ENCODE data around the gene RERE.

The RERE gene

GRCh38 chr1:8667869-8668594 is 149.4 kb downstream of the RERE start:
- Histone ChIP-seq H3K79me2 (ENCODE audit: insufficient read depth, low read length) (no peaks in the 10 kb centered on the region), H3K36me3 (ENCODE audit: low read length) (no peaks in the 10 kb centered on the region), H4K20me1 (ENCODE audit: low read depth, low read length) (peaks cover 7% of the 10 kb centered on the region; the same call in 1 of the 2 replicates), H3K9me3 (ENCODE audit: insufficient read depth, low read length) (no peaks in the 10 kb centered on the region), H3K27me3 (ENCODE audit: low read length) (no peaks in the 10 kb centered on the region), H3K4me3 (ENCODE audit: insufficient read depth, low read length, poor library complexity, severe bottlenecking) (no peak overlapping the region), H3K4me2 (ENCODE audit: low read depth, low read length, poor library complexity, severe bottlenecking) (no peak overlapping the region), H3K9me2 (replicated peaks; ENCODE audit: insufficient read depth, low read length) (no peaks in the 10 kb centered on the region), H3K27ac (ENCODE audit: low read depth, low read length) (no peak overlapping the region), H3F3A (ENCODE audit: insufficient read depth) (no peaks in the 10 kb centered on the region), H3K9ac (ENCODE audit: low read length) (no peak overlapping the region), H2AFZ (ENCODE audit: low read depth, low read length, severe bottlenecking) (no peak overlapping the region)
- TF ChIP-seq CTCF (IDR thresholded peaks at IDR 0.05; ENCODE audit: insufficient read depth, low read length, poor library complexity, severe bottlenecking) = no peak
- TF ChIP-seq EZH2phosphoT487 (conservative IDR thresholded peaks at IDR 0.05; ENCODE audit: low read length) = no peak

- Histone ChIP-seq H3K4me2 (ENCODE audit: low read depth, low read length, poor library complexity, severe bottlenecking) (no peak overlapping the region), H3F3A (ENCODE audit: insufficient read depth) (no peaks in the 10 kb centered on the region), H3K9ac (ENCODE audit: low read length) (no peak overlapping the region), H3K9me3 (ENCODE audit: insufficient read depth, low read length) (no peaks in the 10 kb centered on the region), H2AFZ (ENCODE audit: low read depth, low read length, severe bottlenecking) (no peak overlapping the region), H3K9me2 (replicated peaks; ENCODE audit: insufficient read depth, low read length) (no peaks in the 10 kb centered on the region), H4K20me1 (ENCODE audit: low read depth, low read length) (peaks cover 7% of the 10 kb centered on the region; the same call in 1 of the 2 replicates), H3K27ac (ENCODE audit: low read depth, low read length) (no peak overlapping the region), H3K4me3 (ENCODE audit: insufficient read depth, low read length, poor library complexity, severe bottlenecking) (no peak overlapping the region), H3K27me3 (ENCODE audit: low read length) (no peaks in the 10 kb centered on the region), H3K79me2 (ENCODE audit: insufficient read depth, low read length) (no peaks in the 10 kb centered on the region), H3K36me3 (ENCODE audit: low read length) (no peaks in the 10 kb centered on the region)
- TF ChIP-seq EZH2phosphoT487 (conservative IDR thresholded peaks at IDR 0.05; ENCODE audit: low read length) = no peak
- no peak for TF ChIP-seq CTCF (IDR thresholded peaks at IDR 0.05; ENCODE audit: insufficient read depth, low read length, poor library complexity, severe bottlenecking)
Measured at GRCh38 chr1:8666389-8667167, 150.9 kb downstream of the RERE start.

- Histone ChIP-seq H3K9me3 (ENCODE audit: insufficient read depth, low read length) (no peaks in the 10 kb centered on the region), H3F3A (ENCODE audit: insufficient read depth) (no peaks in the 10 kb centered on the region), H3K36me3 (ENCODE audit: low read length) (no peaks in the 10 kb centered on the region), H3K9me2 (replicated peaks; ENCODE audit: insufficient read depth, low read length) (no peaks in the 10 kb centered on the region), H3K27ac (ENCODE audit: low read depth, low read length) (no peak overlapping the region), H2AFZ (ENCODE audit: low read depth, low read length, severe bottlenecking) (no peak overlapping the region), H3K4me2 (ENCODE audit: low read depth, low read length, poor library complexity, severe bottlenecking) (no peak overlapping the region), H3K27me3 (ENCODE audit: low read length) (no peaks in the 10 kb centered on the region), H3K9ac (ENCODE audit: low read length) (no peak overlapping the region), H4K20me1 (ENCODE audit: low read depth, low read length) (peaks cover 7% of the 10 kb centered on the region; the same call in 1 of the 2 replicates), H3K79me2 (ENCODE audit: insufficient read depth, low read length) (no peaks in the 10 kb centered on the region), H3K4me3 (ENCODE audit: insufficient read depth, low read length, poor library complexity, severe bottlenecking) (no peak overlapping the region)
- TF ChIP-seq EZH2phosphoT487 (conservative IDR thresholded peaks at IDR 0.05; ENCODE audit: low read length) = no peak
- no peak for TF ChIP-seq CTCF (IDR thresholded peaks at IDR 0.05; ENCODE audit: insufficient read depth, low read length, poor library complexity, severe bottlenecking)
Measured at GRCh38 chr1:8665833-8666232, 151.6 kb downstream of the RERE start.

Measured in SU-DHL-6 (cell line).